Measurements from ENCODE around the gene PTOV1.

PTOV1 gene

GRCh38 chr19:49824662-49825061, 26.3 kb upstream of the PTOV1 start:
- TF ChIP-seq NFIC (IDR thresholded peaks at IDR 0.05) (no peak), EP300 (IDR thresholded peaks at IDR 0.05; ENCODE audit: borderline replicate concordance) (no peak), ZBTB7A (IDR thresholded peaks at IDR 0.05; ENCODE audit: low read depth) (no peak), EGR1 (IDR thresholded peaks at IDR 0.05) (no peak), YY1 (IDR thresholded peaks at IDR 0.05; ENCODE audit: low read depth) (no peak), RAD21 (IDR thresholded peaks at IDR 0.05; ENCODE audit: low read depth) (no peak), CEBPB (IDR thresholded peaks at IDR 0.05) (no peak), TAF1 (IDR thresholded peaks at IDR 0.05; ENCODE audit: low read depth) (no peak), TCF12 (IDR thresholded peaks at IDR 0.05; ENCODE audit: low read depth) (no peak), CREB1 (IDR thresholded peaks at IDR 0.05; ENCODE audit: low read depth) (no peak), REST (IDR thresholded peaks at IDR 0.05; ENCODE audit: low read depth) (no peak), TEAD4 (IDR thresholded peaks at IDR 0.05) (no peak)
- TF ChIP-seq, protein P1, sequence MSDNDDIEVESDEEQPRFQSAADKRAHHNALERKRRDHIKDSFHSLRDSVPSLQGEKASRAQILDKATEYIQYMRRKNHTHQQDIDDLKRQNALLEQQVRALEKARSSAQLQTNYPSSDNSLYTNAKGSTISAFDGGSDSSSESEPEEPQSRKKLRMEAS (IDR thresholded peaks at IDR 0.05) = no peak
- TF ChIP-seq, protein P2, sequence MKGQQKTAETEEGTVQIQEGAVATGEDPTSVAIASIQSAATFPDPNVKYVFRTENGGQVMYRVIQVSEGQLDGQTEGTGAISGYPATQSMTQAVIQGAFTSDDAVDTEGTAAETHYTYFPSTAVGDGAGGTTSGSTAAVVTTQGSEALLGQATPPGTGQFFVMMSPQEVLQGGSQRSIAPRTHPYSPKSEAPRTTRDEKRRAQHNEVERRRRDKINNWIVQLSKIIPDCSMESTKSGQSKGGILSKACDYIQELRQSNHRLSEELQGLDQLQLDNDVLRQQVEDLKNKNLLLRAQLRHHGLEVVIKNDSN (IDR thresholded peaks at IDR 0.05) = no peak

DNA sequence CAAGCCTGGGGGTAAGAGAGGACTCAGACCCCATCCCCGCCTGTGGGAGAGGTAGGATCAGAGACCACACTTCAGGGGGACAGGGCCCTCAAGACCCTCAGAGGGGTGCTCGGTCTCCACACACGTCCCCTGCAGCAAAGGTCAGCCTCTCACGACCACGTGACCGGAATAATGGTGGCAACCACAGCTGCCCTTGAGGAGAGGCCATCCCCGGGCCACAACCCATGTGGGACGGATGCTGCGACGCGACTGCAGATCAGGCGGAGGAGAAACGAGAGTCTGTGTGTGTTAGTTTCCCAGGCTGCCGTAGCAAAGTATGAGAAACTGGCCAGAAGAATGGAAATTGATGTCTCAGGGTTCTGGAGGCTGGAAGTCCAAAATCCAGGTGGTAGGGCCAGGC, 23.9 kb upstream of the PTOV1 start:
- TF ChIP-seq TAF1 (IDR thresholded peaks at IDR 0.05; ENCODE audit: low read depth) = no peak
- no peak for TF ChIP-seq FOXM1 (IDR thresholded peaks at IDR 0.05; ENCODE audit: borderline replicate concordance, low read depth)
- TF ChIP-seq EGR1 (IDR thresholded peaks at IDR 0.05) = no peak

DNA sequence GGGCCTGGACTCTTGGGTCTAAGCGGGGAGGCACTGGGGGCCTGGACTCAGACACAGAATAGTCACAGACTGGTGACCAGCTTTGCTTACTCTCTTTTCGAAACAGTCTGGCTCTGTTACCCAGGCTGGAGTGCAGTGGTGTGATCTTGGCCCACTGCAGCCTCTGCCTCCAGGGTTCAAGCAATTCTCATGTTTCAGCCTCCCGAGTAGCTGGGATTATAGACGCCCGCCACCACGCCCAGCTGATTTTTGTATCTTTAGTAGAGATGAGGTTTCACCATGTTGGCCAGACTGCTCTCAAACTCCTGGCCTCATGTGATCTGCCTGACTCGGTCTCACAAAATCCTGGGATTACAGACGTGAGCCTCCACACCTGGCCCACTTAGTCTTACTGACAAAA, 21.8 kb upstream of the PTOV1 start:
- TF ChIP-seq CREB1 (IDR thresholded peaks at IDR 0.05; ENCODE audit: low read depth) (no peak), TCF12 (IDR thresholded peaks at IDR 0.05; ENCODE audit: low read depth) (no peak), REST (IDR thresholded peaks at IDR 0.05; ENCODE audit: low read depth) (no peak), ZBTB7A (IDR thresholded peaks at IDR 0.05; ENCODE audit: low read depth) (no peak), CEBPB (IDR thresholded peaks at IDR 0.05) (no peak)
- TF ChIP-seq, protein P1 (IDR thresholded peaks at IDR 0.05) = no peak

DNA sequence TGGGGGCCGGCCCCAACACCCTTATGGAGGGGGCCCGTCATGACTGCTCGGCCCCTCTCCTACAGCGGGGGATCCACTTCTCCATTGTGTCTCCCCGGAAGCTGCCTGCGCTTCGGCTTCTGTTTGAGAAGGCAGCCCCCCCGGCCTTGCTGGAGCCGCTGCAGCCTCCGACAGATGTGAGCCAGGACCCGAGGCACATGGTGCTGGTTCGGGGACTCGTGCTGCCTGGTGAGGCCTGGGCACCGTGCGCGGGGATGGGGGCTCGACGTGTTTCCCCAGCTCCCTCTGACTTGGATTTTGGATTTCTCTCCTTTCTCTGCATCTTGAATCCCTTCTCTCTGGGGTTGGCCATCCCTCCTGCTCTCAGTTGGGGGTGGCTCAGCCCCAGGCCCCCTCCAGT, 21.2 kb upstream of the PTOV1 start:
- TF ChIP-seq YY1 (IDR thresholded peaks at IDR 0.05; ENCODE audit: low read depth) = no peak
- no peak for TF ChIP-seq ZBTB7A (IDR thresholded peaks at IDR 0.05; ENCODE audit: low read depth)
- TF ChIP-seq, protein P1 (IDR thresholded peaks at IDR 0.05) = no peak
- no peak for TF ChIP-seq TCF12 (IDR thresholded peaks at IDR 0.05; ENCODE audit: low read depth)
- no peak for TF ChIP-seq TAF1 (IDR thresholded peaks at IDR 0.05; ENCODE audit: low read depth)
- no peak for TF ChIP-seq EP300 (IDR thresholded peaks at IDR 0.05; ENCODE audit: borderline replicate concordance)
- TF ChIP-seq EGR1 (IDR thresholded peaks at IDR 0.05) = no peak
- no peak for TF ChIP-seq FOXM1 (IDR thresholded peaks at IDR 0.05; ENCODE audit: borderline replicate concordance, low read depth)
- TF ChIP-seq NFIC (IDR thresholded peaks at IDR 0.05) = no peak
- no peak for TF ChIP-seq RAD21 (IDR thresholded peaks at IDR 0.05; ENCODE audit: low read depth)

DNA sequence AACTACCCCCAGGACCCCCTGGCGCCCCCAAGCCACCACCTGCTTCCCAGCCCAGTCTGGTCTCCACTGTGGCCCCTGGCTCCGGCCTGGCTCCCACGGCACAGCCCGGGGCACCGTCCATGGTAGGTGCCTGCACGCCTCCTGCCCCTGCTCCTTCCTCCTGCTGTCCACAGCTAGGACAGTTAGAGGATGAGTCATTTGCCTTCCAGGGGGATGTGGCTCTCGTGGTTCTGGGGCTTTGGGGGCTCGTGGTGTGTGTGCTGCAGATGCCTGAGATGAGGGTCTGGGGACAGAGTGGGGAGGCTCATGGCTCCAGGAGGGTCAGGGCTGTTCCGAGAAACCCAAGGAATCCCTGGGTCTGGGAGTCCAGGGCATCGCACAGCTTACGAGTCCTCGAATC, 20.2 kb upstream of the PTOV1 start:
- TF ChIP-seq TEAD4 (IDR thresholded peaks at IDR 0.05) (no peak), ZBTB7A (IDR thresholded peaks at IDR 0.05; ENCODE audit: low read depth) (no peak), FOXM1 (IDR thresholded peaks at IDR 0.05; ENCODE audit: borderline replicate concordance, low read depth) (no peak), EGR1 (IDR thresholded peaks at IDR 0.05) (no peak), EP300 (IDR thresholded peaks at IDR 0.05; ENCODE audit: borderline replicate concordance) (no peak), REST (IDR thresholded peaks at IDR 0.05; ENCODE audit: low read depth) (no peak), CEBPB (IDR thresholded peaks at IDR 0.05) (no peak), TCF12 (IDR thresholded peaks at IDR 0.05; ENCODE audit: low read depth) (no peak), TAF1 (IDR thresholded peaks at IDR 0.05; ENCODE audit: low read depth) (no peak), RAD21 (IDR thresholded peaks at IDR 0.05; ENCODE audit: low read depth) (no peak), NFIC (IDR thresholded peaks at IDR 0.05) (no peak), CREB1 (IDR thresholded peaks at IDR 0.05; ENCODE audit: low read depth) (no peak), YY1 (IDR thresholded peaks at IDR 0.05; ENCODE audit: low read depth) (no peak)
- TF ChIP-seq, protein P1 (IDR thresholded peaks at IDR 0.05) = no peak
- TF ChIP-seq, protein P2 (IDR thresholded peaks at IDR 0.05) = no peak
